NCI-H226 (cell line): ENCODE data around the gene ZBTB48.
"Not testable (repeated sequence)": the region's sequence is repeated elsewhere in the genome, so short reads cannot be mapped to it uniquely, and the experiment has no call there.

Experiments used
- DNase-seq: peaks from one replicate; pipeline ENCODE4 v3.0.0-alpha.2; 2015

The ZBTB48 gene

DNA sequence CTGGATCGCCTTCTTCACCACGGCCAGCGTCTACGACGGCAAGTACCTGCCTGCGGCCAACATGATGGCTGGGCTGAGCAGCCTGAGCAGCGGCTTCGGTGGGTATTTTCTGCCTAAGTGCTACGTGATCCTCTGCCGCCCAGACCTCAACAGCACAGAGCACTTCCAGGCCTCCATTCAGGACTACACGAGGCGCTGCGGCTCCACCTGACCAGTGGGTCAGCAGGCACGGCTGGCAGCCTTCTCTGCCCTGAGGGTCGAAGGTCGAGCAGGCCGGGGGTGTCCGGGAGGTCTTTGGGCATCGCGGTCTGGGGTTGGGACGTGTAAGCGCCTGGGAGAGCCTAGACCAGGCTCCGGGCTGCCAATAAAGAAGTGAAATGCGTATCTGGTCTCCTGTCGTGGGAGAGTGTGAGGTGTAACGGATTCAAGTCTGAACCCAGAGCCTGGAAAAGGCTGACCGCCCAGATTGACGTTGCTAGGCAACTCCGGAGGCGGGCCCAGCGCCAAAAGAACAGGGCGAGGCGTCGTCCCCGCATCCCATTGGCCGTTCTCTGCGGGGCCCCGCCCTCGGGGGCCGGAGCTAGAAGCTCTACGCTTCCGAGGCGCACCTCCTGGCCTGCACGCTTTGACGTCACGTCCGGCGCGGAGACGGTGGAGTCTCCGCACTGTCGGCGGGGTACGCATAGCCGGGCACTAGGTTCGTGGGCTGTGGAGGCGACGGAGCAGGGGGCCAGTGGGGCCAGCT lies at the start of gene ZBTB48:
ZBTB48 (plus strand) TSS at position 621 of the 745 bp plus-strand sequence. CDS start 616 bp downstream, outside the sequence.
- DNase-seq, result peak; percentile 98

DNA sequence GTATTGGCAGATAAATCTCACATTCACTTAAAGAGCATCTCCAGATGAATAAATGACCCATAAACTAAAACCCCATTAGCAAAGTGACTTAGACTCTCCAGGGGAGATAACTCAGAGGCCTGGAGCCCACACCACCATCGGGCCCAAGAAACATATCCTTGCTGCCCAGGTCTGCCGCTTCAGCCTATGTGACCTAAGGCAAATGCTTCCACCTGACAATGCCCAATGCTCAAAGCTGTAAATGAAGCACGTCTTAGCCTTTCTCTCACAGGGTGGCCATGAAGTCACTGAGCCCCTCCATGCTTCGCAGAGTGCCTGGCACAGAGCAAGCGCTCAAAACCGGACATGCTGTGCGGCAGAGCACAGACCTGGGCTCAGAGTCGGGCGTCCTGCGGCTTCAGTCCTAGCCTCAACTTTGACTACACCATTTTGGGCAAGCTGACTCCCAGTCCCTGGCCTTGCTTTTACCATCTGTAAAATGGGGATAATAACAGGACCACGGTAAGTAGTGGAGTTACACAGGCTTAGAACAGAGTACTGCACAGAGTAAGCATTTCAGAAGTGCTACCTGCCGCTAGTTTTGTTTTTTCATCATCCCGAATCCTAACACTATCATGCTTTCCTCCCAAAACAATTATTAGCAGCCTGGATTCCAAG lies 49.2 kb upstream of the ZBTB48 start:
- DNase-seq, result no peak

DNA sequence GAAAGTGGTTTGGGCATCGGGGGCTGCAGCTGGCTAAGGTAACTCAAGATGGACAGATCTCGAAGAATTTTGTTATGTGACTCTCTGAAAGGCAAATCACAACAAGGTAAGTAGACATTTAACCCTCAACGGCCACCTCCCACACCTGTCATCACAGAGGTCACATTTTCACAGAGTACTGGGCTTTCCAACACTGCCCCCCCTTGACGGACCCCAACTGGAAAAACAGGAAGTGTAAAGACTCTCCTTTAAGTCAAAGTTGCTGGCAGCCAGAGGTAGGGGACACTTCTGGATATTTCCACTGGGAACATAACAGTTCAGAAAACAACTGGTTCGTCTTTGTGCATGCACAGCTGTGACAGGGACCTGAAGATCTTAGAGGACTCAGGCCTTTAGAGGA lies 47.8 kb upstream of the ZBTB48 start:
- DNase-seq, result no peak

DNA sequence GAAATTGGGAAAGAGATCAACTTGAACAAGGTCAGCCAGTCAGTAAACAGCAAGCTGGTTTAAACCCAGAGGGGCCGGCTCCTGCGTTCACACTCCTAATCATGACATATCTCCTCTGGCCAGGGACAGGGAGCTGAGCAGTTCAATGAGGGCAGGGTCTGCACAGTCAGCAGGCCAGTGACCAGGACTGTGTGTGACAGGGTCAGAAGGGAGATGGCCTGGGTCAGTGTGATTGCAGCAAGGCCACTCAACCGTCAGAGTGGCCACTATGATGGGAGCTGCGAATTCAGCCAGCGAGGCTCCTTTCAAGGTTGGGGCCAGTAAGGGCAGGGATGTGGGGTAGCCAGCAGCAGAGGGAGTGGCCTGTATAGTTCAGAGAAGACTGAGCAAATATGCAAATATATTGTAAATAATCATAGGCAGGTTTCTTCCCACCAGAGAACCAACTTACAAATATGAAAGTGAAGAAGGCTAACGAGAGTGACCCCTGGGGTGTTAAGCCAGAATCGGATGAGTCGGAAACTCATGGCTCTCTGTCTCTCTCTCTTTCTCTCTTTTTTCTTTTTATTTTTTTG lies 45.5 kb upstream of the ZBTB48 start:
- no peak for DNase-seq

DNA sequence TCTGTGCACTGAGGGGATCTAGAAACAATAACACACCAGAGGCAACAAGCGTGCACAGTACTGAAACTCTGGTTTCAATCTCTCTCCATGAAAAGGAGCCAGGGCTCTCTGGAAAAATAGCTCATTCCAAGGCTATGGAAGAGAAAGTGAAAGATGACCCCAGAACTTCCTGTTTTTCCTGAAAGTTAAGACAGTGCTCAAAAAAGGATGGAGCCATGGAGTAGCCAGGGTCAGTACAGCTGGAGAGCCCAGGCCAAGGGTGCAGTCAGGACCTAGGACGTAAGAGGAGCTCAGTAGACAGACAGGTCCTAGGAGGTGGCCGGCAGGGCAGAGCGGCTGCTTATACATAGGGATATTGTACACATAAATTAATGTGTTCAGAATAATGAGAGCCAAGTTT lies 44.6 kb upstream of the ZBTB48 start:
- no peak for DNase-seq

DNA sequence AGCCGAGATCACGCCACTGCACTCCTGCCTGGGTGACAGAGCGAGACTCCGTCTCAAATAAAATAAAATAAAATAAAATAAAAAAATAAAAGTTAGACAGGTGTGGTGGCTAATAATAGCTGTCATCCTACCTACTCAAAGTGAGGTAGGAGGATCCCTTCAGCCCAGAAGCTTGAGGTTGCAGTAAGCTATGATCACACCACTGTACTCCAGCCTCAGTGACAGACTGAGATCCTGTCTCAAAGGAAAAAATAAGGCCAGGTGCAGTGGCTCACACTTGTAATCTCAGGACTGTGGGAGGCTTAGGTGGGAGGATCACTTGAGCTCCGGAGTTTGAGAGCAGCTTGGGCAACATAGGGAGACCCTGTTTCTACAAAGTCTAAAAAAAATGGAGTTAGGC lies 43.5 kb upstream of the ZBTB48 start:
- DNase-seq, result no peak

DNA sequence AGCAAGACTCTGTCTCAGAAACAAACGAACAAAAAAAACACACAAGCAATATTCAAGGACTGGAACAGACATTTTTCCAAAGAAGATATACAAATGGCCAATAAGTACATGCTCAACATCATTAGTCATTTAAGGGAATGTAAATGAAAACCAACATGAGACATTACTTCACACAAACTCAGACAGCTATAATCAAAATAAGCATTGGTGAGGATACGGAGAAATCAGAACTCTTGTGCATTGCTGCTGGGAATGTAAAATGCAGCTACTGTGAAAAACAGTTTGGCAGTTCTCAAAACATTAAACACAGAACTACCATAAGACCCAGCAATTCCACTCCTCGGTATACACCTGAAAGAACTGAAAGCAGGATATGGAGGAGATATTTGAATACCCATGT lies 40.8 kb upstream of the ZBTB48 start:
- no peak for DNase-seq

DNA sequence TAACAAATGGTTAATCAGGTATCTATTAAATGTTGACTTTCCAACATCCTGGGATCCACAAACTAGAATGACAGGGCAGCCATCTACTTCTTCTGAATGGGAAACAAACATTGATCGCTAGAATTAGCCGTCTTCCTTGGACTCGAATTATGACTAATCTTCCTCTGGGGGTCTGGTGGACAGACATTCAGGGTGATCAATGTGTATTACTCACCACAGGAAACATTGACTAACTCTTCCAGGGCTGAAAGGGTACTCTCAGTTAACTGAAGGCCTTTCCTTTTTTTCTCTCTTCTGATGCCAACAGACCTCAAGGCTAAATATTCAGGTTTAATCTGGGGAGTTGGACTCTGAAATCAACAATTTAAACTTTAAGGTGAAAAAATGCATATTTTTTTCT lies 35.0 kb upstream of the ZBTB48 start:
- DNase-seq, result no peak

DNA sequence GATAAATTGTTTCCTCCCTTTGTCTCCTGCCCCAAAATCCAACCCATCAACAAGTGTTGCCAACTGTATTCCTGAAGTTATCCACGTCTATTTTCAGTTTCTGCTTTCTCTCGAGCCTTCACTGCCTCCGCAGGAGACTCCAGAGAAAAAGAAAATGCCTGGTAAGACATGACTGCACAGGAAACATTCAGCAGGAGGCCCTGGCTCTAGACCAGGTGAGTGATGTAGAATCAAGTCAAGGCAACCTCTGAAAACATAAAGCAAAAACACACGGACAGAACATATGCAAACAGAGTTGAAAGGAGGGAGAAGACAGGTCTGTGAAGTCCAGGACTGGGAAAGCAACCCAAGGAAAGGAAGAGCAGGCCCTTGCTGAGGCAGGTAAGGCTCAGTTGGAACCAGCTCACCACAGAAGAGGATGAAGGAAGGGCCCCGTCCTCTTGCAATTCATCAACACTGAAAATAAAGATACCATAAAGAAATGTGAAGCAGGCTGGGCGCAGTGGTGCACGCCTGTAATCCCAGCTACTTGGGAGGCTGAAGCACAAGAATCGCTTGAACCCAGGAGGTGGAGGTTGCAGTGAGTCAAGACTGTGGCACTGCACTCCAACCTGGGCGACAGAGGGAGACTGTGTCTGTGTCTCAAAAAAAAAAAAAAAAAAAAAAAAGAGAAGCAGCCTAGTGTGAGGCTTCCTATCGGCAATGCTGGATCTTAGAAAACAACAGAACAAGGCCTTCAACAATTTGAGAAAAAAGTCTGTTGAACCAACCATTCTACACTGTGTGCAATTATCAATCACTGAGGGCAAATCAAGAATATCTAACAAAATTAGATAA lies 34.3 kb upstream of the ZBTB48 start:
- DNase-seq, result no peak

DNA sequence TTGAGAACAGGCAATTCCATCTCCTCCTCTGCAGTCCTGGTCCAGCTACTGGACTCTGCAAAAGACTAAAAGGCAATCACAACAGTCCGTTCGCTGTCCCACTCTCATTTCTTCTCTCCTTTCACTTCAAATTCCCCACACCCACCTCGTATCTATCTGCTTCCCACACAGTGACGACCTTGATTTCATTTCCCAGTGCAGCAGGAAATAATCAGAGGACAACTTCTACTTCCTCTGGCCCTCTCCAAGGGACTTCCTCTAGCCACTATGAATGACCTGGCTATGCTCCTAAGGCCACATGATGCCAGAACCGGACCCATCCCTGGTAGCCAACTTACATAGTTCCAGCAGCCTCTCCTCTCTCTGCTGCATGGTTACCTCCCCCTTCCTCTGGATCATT lies 33.5 kb upstream of the ZBTB48 start:
- no peak for DNase-seq

DNA sequence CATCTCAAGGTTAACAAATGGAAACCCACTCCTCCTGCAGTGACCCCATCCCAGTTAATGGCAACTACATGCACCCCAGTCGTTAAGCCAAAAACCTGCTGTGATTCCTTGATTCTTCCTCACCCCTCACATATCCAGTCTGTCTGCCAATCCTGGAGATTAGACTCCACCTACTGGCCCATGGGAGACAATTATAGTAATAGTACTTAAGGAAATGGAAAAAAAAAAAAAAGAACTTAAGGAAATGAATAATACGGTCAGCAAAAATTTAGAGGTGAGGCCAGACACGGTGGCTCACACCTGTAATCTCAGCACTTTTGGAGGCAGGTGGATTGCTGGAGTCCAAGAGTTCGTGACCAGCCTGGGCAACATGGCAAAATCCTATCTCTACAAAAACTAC lies 32.5 kb upstream of the ZBTB48 start:
- DNase-seq, result no peak

DNA sequence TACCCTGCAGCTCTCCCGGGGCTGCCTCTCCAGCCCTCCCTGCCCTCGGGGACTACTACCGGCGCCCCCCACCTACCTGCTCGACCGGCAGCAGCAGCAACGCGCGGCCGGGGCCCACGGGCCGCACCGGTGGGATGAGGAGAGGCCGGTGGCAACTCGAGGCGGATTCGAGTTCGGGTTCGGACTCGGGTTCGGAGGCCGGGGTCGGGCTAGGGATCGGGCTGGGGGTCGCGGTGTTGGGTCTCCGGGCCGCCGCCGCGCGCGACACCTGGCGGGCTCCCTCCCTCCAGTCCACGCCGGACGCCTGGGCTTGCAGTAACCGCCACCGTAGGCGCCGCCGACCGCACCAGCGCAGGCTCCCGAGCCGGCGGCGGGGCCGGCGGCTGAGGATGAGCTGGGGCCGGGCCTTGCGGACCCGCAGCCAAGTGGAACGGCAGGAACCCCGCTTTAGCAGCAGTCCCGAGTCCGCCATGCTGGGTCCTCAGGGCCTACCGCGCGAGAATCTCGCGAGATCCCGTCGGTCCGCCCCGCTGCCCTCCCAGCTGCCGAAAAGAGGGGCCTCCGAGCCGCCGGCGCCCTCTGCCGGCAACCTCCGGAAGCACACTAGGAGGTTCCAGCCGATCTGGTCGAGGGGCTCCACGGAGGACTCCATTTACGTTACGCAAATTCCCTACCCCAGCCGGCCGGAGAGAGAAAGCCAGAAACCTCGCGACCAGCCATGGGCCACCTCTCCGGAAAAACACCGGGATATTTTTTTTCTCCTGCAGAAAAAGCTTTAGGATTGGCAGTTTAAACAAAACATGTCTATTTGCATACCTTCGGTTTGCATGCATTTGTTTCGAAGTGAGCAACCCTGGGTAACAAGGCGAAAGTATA lies 25.5 kb upstream of the ZBTB48 start, which contains the start of gene NOL9:
NOL9 (minus strand) TSS at position 483 of the 876 bp plus-strand sequence; CDS start at position 472, 11 bp downstream.
- peak; percentile 88 for DNase-seq

DNA sequence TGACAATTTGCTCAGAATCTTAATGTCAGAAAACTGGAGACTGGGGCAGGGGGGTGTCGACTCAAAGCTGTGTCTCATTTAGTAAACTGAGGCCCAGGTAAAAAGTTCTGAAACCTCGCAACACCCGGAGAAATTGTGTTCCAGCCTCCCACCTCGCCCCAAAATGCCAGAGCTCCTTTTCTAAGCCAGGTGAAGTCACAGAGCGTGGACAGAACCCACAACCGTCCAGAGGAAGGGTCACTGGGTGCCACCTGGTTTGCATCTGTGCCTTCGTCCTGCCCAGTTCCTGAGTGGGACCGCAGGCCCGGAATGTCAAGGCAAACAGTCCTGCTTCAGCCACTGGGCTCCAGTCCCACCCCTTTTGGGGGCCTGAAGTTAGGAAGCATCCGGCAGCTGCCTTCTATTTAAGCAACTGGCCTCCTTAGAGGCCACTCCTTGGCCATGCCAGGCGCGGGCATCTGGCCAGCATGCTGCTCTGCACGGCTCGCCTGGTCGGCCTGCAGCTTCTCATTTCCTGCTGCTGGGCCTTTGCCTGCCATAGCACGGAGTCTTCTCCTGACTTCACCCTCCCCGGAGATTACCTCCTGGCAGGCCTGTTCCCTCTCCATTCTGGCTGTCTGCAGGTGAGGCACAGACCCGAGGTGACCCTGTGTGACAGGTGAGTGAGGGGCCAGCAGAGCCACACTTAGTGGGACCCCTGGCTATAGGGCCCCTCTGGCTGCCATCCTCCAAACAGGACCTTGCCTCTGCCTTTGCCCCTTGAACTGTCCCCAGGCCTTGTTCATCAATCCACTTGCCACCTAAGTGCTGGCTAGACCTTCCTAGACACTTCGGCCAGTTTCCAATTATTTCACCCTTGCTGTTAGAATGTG lies 24.7 kb upstream of the ZBTB48 start, which contains the start of gene TAS1R1:
TAS1R1 (plus strand) TSS at position 401 of the 872 bp plus-strand sequence; CDS start at position 468, 67 bp downstream.
- DNase-seq, result no peak

DNA sequence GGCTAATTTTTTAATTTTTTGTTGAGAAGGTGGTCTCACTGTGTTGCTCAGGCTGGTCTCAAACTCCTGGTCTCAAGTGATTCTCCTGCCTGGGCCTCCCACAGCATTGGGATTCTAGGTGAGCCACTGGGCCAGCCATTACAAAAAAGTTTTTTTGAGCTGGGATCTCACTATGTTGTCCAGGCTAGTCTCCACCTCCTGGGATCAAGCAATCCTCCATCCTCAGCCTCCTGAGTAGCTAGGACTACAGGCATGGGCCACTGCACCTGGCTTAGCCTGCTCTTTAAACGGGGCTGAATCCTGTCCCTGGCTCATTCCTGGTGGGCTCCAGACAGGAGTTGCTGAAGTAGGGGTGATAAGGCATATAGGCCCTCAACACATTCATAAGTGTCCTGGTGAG lies 22.2 kb upstream of the ZBTB48 start:
- DNase-seq, result no peak

DNA sequence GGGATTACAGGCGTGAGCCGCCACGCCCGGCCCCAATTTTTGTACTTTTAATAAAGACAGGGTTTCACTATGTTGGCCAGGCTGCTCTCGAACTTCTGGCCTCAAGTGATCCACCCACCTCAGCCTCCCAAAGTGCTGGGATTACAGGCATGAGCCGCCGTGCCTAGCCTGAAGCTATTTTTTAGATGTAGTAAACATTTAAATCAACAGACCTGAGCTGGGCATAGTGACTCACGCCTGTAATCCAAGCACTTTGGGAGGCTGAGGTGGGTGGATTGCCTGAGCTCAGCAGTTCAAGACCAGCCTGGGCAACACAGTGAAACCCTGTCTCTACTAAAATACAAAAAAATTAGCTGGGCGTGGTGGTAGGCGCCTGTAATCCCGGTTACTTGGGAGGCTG lies 20.6 kb upstream of the ZBTB48 start:
- DNase-seq, result not testable (repeated sequence)

DNA sequence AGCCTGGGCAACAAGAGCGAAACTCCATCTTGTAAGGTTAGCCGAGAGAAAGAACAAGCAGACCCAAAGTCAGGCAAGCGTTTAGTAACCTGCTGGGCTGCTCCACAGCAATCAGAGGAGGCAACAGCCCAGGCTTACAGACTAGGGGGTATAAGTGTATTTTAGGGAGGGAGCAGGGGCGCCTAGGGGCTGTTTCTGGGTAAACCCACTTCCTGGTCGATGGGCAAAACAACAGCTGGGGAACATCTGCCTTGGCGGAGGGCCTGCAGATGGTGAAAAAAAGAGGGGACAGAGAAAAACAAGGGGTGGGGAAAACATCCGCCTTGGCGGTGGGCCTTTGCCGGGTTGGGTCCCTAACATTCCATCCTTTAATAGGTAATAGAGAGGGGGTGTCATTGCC lies 19.5 kb upstream of the ZBTB48 start:
- DNase-seq, result no peak

DNA sequence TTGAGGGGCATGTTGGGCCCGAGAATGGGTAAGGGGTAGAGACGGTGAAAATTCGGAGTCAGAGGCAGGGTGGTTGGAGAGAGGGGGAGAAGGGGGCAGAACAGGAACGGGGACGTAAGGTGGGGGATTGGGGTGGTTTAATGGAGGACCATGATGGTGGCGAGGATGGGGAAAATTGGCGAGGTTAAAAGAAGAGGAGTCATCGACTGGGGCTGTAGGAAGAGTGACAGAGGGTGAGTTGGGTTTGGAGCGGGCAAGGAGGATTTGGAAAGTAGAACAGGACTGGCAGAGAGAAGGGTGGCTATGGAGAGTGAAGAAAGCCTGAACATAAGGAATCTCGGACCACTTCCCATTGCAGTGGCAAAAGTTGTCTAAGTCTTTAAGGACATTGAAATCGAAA lies 10.8 kb upstream of the ZBTB48 start:
- DNase-seq, result no peak

DNA sequence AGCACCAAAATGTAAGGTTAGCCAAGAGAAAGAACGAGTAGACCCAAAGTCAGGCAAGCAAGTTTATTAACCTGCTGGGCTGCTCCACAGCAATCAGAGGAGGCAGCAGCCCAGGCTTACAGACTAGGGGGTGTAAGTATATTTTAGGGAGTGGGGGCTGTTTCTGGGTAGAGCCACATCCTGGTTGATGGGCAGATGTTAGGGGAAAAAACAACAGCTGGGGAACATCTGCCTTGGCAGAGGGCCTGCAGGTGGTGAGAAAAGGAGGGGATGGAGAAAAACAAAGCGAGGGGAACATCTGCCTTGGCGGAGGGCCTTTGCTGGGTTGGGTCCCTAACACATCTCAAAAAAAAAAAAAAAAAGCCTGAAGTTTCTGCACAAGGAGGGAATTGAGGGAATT lies 9.7 kb upstream of the ZBTB48 start:
- no peak for DNase-seq

DNA sequence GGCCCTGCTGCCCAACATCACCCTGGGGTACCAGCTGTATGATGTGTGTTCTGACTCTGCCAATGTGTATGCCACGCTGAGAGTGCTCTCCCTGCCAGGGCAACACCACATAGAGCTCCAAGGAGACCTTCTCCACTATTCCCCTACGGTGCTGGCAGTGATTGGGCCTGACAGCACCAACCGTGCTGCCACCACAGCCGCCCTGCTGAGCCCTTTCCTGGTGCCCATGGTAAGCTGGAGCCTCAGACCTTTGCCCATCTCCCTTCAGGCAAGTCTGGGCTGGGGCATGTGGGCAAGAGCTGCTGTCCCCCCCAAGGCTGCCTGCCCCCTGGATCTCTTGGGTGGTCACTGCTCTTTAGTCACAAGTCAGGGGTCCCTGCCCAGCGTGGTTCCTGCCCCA lies 8.8 kb upstream of the ZBTB48 start:
- no peak for DNase-seq

DNA sequence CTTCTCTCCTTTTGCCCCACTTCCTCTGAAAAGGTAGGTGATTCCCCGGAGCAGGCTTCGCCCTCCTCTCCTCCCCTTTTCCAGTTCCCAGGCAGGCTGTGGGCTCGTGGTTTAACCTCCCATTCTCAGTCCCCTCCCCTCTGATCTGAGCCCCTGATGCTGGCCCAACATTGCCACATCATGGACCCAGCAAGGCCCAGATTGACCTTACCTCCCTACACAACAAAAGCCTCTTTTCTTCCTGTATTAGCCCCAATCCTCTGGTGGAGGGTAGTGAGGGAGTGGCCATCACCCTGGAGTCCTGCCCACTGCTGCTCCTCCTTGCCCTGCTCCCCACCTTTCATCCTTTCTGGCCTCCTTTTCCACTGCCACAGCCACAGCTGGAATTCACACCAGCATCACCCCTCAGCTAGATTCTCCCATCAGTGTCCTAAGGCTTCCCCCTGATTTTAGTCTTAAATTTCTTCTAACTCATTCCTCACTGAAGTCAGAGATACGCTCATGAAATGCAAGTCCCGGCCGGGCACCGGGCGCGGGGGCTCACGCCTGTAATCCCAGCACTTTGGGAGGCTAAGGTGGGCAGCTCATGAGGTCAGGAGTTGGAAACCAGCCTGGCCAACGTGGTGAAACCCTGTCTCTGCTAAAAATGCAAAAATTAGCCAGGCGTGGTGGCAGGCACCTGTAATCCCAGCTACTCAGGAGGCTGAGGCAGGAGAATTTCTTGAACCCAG lies 7.0 kb upstream of the ZBTB48 start:
- DNase-seq, result no peak
